ENCODE data around the gene TAS2R20.
A peak's percentile ranks its signal among the peaks of the same experiment; 100 is the strongest.

TAS2R20 gene

GRCh38 chr12:10957741-10958140, 40.4 kb downstream of the TAS2R20 start:
- no peak for DNase-seq

- DNase-seq: peak; percentile 39
These were observed 42.0 kb downstream of the TAS2R20 start for GRCh38 chr12:10956085-10956484.

- no peak for DNase-seq
These were observed 45.5 kb downstream of the TAS2R20 start for GRCh38 chr12:10952645-10953044.
